Gastroesophageal sphincter (tissue), 3 donors: Measurements from ENCODE around the gene CLEC4A.

Experiments used
- POLR2A ChIP-seq, 2 donors: fragments of 450-650 bp; IDR thresholded peaks; one replicate each; pipeline ENCODE4 v1.6.1; 2017; ENCODE audit warnings: antibody characterized with exemption in 2 of 2, mild to moderate bottlenecking in 2 of 2, moderate library complexity in 1 of 2
- POLR2AphosphoS5 ChIP-seq: sonication (generic); formaldehyde crosslinking; IDR thresholded peaks from one replicate; pipeline ENCODE4 v1.6.1; 2017; ENCODE audit warnings: antibody characterized with exemption
- TF ChIP-seq, protein P1 (sequence below), 4 experiments: fragments of 200-600 bp in 2 of 4; fragments of 450-650 bp in 2 of 4; sonication (generic) in 1 of 4; IDR thresholded peaks; one replicate each; pipeline ENCODE4 v1.5.1; 2017 to 2019; ENCODE audit warnings: antibody characterized with exemption in 4 of 4, mild to moderate bottlenecking in 2 of 4, moderate library complexity in 2 of 4

DNA sequence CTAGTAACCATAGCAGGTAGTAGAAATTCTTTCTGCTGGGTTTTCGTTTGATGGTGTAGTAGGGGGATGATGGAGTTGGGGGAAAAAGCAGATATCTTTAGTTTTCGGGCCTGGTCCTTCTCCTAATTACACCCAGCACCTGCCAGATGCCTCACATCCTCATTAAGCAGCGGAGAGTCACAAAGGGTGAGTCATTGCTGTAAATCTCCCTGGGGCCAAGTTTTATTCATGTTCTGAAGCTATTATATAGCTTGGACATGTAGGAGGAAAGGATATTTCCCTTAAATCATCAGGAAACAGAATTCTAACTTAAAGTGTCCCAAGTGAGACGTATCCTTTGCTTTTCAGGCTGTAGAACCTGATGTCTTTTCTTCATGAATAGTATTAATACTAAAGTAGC lies 46.2 kb upstream of the CLEC4A start:
- TF ChIP-seq, protein P1, sequence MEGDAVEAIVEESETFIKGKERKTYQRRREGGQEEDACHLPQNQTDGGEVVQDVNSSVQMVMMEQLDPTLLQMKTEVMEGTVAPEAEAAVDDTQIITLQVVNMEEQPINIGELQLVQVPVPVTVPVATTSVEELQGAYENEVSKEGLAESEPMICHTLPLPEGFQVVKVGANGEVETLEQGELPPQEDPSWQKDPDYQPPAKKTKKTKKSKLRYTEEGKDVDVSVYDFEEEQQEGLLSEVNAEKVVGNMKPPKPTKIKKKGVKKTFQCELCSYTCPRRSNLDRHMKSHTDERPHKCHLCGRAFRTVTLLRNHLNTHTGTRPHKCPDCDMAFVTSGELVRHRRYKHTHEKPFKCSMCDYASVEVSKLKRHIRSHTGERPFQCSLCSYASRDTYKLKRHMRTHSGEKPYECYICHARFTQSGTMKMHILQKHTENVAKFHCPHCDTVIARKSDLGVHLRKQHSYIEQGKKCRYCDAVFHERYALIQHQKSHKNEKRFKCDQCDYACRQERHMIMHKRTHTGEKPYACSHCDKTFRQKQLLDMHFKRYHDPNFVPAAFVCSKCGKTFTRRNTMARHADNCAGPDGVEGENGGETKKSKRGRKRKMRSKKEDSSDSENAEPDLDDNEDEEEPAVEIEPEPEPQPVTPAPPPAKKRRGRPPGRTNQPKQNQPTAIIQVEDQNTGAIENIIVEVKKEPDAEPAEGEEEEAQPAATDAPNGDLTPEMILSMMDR (IDR thresholded peaks at IDR 0.05), result no peak
- TF ChIP-seq POLR2AphosphoS5 (no peak), POLR2A (IDR thresholded peaks at IDR 0.05) (no peak)
